Stimulated activated CD8-positive, alpha-beta memory T cell treated with anti-CD3 and anti-CD28 coated beads, Interleukin-12 subunit alpha, Interleukin-12 subunit beta, amount 100 ng/mL, for 4 hours (primary cell): Measurements from ENCODE around the gene MESD.

Experiments used
- DNase-seq: peaks from one replicate; pipeline ENCODE4 v3.0.0-alpha.2; 2020; ENCODE audit warnings: low read depth

MESD gene

DNA sequence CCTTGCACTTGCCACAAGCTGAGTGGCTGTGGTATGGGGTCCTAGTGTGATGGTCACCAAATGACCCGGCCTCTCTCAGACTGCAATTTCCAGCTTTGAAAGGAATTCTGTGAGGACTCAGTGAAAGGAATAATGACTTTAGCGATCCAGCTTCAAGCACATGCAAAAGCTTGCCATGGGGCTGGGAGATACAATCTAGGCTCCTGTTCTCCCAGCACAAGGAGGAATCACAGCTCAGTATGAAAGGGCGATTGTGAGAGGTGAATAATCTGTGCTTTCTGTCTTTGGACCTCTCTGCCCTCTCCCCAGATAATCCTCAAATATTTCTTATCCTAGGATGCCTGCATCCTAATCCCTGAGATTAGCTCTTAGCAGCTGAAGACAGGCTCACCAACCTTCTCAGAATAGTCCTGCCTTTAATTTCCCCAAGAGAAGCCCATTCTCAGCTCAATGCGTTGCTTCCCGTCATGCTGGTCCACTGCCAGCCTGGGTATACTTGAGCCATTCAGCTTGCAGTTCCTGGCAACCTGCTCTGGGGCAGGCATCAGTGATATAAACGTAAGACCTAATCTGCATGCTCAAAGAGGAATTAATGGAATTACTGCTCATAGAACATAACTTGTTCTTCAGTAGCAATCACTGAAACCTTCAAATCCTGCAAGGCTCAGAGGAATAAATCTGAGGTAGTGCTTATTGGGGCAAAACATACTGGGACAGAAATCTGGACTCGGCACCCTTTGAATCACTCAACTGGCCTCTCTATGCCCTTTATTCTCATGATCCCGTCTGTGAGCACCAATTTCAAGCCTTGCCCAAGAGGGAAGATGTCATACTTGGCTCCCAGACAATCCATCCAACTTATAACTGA lies 26.2 kb upstream of the MESD start:
- no peak for DNase-seq

DNA sequence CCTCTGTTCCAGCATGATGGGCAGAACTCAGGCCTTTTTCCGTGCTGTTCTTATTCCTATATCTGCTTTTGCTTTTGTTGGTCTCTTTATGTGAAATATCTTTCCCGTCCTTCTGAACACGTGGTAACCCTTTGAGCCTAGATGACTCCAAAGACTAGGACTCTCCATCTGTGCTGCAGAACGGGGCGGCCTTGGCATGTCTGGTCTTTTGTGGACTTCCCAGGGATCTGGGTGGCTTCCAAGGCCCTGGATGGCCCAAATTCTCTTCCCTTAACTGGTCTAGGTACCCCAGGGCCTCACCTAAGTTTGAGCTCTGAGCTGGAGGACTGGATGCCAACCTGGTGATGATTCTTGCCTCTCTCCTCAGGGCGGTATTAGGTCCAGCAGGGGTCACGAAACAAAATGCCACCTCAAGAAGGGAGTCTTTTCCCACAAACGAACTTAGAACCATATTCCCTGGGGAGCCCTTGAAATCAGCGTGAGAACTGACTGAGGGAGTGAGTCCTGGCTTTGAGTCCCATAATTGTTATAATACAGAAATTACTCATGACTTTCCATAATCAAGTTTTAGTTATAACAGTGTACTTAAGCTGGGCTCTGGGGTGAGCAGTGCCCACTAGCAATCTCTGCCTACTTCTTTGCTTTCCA lies 25.0 kb upstream of the MESD start:
- no peak for DNase-seq

DNA sequence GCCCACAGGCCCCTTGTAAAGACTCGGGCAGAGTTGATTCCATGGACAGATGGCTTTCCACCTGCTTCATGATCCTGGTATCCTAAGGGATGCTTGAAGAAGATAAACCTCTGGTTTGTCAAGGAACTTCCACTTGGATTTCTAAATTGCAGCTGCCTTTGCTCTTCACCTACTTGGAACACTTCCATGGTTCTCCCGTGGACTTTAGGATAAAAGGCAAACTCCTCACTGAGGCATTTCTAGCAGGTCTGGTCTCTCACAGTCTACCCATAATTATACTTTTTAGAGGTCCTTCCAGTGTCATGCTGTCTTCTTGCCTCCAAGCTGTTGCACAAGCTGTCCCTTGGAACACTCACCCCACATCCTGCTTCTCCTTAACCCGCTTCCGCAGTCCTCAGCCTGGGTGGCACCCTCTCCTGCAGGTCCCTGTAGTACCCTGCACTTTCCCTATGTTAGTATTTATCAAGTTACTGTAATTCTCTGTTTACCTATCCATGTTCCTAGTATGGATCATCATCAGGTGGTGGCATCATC lies 23.8 kb upstream of the MESD start:
- no peak for DNase-seq

DNA sequence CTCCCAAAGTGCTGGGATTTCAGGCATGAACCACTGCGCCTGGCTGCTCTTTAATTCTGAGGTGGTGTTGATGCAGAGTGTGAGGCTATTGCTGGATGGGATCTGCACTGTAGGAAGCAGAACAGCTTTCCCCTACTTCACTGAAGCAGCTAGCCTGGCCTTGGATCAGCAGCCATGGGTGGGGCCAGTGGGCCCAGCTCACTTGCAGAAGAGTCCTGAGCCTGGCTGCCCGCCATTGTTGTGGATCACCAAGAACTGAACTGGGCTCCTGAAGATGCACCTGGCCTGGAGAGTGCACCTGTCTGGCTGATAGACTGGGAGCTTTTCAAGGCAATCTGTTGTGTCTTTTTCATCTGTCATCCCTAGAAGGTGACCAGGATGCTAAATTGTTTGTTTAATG lies 23.0 kb upstream of the MESD start:
- no peak for DNase-seq

DNA sequence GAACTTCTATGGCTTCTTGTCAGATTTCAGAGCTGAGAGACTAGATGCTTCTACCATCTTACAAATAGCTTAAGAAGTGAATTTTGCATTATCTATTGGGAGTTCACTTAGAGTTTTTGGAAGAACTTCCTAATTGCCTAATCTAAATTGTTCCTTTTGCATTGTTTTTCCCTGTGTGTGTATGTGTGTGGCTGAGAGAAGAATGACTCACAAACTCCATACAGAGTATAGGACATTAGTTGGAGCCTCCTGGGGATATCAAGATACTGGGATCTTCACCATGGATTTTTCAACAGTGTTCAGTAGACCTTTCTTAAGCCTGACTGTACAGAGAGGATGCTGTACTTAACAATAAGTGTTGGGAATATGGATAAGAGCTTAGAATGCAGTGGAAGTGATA lies 22.0 kb upstream of the MESD start:
- no peak for DNase-seq

DNA sequence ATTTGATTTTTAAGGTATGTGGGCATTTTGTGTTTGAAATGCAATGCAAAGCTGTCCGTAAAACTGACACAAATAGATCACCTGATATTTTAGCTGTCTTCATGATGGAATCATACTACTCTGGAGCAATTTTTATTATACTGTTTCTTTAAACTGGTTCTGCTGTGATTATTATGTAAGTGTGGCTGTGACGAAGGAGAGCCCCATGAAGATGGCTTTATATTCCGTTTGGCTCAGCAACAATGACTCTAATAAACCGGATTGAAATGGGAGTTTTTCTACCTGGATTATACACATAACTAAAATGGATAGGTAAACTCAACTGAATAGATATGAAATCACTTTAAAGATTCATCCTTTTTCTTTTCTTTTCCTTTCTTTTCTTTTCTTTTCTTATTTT lies 20.5 kb upstream of the MESD start:
- no peak for DNase-seq

DNA sequence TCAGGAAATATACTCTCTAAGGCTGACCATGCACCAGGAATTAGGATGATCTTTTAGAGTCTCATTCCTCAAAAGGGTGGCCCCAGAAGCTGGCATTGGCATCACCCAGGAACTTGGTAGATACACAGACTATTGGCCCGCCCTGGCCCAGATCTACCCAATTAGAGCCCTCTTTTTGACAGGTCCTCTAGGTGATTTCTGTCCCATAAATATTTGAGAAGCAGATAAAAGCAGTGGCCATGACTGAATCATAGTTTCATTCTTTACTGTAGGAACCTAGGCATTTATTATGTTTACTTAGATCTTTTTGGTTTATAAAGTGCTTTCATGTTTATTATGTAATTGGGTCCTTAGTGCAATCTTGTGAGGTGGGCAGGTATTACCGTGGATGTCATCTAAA lies 18.7 kb upstream of the MESD start:
- no peak for DNase-seq

DNA sequence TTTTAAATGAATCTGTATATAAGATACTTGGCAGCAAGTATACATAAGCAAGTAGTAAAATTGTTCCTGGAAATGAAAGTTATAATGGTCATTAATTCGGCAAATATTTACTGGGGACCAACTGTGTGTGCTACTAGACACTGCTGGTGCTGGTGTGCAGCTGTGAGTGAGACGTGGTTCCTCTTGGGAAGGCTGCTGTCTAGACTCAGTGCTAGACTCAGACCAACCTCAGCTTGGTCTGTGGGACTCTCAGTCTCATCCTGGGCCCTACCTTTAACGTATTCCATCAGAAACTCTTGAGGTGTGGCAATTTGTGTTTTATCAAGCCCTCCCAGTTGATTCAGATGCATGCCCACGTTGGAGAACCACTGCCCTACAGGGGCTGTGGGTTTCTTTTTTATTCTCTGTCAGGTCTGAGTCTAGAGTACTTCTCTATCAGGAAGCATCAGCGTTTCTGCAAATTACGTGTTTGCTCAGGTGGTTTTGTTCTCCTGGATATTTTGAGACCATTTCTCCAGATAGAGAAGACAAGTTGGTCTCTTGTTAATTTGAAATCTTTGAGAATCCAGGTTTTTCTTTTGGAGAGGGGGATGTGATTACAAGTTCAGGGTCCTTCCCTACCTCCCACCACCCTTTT lies 17.9 kb upstream of the MESD start:
- DNase-seq, result no peak

DNA sequence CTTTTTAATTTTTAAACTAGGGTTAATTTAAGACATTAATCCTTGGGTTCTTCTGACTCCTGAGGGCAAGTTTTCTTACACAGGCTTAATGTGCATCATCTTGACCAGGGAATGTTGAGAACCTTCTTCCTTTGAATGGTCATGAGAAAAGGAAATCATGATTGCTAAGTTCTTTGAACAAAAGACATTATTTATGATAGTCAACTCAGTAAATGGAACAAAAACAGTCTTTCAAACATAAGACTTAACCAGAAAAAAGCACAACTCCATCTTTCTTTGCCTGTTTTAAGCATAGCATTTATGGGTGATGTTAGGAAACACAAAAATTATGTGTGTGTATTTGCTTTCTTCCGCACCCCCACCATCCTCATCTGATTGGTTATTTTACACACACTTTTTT lies 16.5 kb upstream of the MESD start:
- no peak for DNase-seq

DNA sequence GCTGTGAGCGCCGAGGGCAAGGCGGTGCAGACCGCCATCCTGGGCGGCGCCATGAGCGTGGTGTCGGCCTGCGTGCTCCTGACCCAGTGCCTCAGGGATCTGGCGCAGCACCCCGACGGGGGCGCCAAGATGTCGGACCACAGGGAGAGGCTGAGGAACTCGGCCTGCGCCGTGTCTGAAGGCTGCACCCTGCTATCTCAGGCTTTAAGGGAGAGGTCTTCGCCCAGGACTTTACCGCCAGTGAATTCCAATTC lies 13.4 kb upstream of the MESD start:
- DNase-seq, result no peak

DNA sequence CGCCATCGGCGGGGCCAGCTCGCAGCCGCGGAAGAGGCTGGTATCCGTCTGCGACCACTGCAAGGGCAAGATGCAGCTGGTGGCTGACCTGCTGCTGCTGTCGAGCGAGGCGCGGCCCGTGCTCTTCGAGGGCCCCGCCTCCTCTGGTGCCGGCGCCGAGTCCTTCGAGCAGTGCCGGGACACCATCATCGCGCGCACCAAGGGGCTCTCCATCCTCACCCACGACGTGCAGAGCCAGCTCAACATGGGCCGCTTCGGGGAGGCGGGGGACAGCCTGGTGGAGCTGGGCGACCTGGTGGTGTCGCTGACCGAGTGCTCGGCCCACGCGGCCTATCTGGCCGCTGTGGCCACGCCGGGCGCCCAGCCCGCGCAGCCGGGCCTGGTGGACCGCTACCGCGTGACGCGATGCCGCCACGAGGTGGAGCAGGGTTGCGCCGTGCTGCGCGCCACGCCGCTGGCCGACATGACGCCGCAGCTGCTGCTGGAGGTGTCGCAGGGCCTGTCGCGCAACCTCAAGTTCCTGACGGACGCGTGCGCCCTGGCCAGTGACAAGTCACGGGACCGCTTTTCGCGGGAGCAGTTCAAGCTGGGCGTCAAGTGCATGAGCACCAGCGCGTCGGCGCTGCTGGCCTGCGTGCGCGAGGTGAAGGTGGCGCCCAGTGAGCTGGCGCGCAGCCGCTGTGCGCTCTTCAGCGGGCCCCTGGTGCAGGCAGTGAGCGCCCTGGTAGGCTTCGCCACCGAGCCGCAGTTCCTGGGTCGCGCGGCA lies 12.9 kb upstream of the MESD start:
- DNase-seq, result no peak

DNA sequence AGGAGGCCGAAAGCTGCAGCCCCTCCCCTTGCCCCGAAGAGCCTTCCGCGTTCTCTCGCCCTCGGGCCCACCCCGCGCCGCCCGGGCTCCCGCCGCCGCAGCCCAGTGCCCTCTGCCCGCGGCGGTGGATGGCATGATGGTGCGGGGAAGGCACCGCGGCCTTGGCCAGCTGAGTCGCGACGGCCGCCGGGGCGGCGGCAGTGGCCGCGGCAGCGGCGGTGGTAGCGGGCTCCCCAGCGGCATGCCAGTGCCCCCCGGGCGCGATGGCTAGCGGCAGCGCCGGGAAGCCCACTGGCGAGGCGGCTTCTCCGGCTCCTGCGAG lies 12.4 kb upstream of the MESD start:
- no peak for DNase-seq

DNA sequence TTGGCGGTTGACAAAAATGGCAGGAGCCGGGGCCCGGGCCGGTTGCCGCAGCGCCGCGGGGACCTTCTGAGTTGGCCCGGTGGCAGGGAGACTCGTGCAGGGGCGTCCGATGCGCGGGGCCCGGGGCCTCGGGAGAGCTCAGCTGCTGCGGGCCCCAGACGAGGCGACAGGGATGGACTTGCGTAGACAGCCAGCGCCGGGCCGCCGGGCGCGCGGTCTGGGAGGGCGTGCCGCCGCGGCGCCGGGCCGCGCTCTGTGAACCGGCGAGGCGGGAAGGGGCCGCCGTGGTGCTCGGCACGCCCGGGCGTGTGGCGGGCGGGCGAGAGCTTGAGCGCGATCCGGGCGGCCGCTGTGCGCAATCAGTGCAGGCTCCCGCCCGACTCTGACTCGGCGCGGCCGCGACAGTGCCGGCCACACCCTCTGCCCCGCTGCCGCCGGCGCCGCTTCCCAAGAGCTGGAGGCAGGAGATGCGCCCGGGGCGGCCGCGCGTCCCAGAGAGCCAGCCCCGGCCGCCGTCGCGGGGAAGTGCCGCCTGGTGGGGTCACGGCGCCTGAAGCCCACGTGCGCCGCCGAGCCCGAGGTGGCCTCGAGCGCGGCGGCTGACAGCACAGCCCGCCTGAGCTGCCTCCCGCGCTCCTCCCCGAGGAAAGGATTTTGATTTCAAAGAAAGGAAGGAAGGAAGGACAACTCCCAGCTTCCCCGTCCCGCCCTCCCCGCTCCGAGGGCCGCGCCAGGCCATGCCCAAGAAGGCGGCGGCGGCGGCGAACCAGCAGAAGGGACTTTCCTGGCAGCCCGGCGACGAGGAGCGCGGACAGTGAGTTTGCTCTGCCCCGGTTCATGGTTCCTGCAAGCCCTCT lies 11.8 kb upstream of the MESD start:
- DNase-seq, result peak; percentile 45

DNA sequence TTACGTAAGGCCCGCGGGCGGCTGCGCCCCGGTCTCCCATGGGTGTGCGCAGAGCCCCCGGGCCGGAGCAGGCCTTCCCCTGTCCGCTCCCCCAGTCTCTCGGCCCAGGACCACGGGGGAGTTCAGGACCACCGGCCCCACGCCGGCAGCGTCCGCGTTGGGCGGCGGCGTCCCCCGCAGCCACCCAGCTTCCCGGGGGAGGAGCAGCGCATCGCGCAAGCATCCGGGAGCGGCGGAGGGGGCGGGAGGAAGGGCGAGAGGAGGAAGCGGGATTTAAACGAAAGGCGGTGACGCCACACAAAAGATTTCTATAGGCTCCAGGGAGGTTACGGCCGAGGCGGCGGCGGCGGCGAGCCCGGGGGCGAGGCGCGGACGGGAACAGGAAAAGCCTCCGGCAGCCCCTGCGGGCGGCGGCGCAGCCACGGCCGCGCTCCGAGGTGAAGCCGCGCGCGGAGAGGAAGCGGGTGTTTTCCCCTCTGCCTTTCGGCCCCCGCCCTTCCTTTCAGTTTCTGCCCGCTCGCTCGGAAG lies 11.1 kb upstream of the MESD start, which contains the start of gene TLNRD1:
Gene TLNRD1, plus strand, starts transcription at position 300 of the 528 bp plus-strand sequence. CDS start 1,349 bp downstream, outside the sequence.
- peak; percentile 74 for DNase-seq

DNA sequence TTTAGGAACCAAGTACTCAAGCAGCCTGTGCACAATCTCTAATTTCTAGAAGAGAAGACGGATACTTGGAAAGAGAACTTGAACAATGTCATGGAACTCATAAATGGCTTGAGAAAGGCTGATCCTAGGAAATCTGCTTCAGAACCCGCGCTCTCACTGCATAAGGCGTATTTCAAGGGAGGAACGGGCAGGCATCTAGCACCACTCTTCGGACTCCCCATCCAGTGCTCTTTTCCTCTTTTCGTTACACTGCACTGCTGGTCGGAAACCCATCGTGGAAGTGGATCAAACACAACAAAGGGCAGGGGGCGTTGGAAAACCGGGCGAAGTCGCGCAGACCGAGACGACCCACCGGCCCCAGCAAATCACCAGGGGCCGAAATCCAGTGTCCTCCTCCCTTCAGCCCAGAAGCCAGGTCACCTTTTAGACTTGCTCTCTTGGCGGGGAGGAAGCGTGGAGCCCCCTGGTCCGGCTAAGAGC lies 10.6 kb upstream of the MESD start:
- DNase-seq, result no peak

DNA sequence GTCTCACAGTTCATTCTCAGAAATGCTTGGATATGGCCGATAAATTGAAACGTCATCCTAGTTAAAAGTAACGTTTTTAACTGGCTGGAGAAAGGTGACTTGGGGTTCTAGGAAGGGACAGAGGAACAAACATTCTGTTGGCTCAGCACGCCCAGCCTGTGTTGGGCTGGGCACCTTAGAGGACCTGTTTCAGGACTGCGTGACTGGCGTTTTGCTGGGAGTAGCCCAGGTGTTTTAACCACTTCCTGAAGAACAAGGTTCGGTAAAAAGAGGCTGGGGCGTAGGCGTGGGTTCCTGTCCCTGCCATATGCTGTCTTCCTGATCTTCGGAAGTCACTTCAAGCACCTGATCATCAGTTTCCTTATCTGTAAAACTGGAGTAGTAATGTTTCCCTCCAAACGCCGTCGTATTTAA lies 10.0 kb upstream of the MESD start:
- no peak for DNase-seq

DNA sequence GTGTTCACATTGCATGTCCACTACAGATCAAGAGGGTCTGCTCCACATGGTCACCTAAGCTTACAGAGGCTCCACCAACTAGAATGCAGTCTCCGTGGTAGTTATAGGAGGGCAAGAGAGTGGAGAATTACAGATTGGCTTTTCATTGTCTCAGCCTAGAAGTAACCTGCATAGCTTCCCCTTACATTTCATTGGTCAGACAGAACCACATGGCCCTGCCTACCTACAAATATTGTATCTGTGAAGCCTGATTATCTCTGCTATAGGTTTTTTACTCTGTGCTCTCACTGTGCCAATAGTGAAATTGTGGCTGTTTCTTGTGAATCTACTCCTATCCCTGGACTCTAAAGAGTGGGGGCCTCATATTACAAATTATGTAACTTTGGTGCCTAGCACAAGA lies 8.6 kb upstream of the MESD start:
- DNase-seq, result no peak

DNA sequence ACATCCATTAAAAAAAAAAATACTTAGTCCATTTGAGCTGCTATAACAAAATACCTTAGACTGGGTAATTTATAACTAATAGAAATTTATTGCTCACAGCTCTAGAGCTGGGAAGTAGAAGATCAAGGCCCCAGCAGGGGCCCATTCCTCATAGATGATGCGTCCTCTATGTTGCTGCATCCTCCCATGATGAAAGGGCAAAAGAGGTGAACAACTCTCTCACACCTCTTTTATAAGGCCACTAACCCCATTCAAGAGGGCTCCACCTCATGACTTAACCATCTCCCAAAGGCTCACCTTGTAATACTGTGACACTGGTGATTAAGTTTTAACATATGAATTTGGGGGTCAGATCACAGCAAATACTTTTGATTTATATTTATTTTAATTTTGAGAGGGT lies 8.1 kb upstream of the MESD start:
- DNase-seq, result no peak

DNA sequence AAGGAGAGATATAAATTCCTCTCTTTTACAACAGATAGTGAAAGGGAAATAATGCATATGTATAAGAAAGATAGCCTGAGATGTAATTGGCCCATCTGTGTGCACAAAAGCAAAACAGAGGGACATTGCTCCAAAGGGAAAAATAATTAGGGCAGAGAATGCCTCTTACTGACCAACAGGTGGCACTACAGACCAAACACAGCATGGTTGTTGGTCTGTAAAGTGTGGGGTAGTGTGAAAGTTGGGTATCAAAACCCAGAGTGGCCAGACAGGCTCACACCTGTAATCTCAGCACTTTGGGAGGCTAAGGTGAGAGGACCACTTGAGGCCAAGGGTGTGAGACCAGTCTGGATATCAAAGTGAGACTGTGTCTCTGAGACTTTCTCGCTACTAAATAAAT lies 6.6 kb upstream of the MESD start:
- no peak for DNase-seq

DNA sequence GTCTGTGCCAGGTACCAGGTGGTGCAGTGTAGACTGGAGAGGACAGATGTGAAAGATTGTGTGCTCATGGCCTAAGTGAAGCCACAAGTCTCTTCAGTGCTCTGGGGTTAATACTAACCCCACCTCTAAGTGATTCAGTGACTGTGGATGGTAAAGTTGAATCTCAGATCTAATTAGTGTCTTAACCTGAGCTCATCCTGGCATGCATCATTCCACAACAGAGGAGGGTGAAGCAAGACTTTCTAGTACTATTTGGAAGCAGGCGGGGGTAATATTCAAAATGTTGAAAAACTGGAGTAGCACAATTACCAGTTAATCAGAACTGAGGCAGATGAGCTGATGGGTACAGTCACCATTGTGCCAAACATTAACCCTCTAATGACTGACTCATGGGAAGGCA lies 2.8 kb upstream of the MESD start:
- no peak for DNase-seq

DNA sequence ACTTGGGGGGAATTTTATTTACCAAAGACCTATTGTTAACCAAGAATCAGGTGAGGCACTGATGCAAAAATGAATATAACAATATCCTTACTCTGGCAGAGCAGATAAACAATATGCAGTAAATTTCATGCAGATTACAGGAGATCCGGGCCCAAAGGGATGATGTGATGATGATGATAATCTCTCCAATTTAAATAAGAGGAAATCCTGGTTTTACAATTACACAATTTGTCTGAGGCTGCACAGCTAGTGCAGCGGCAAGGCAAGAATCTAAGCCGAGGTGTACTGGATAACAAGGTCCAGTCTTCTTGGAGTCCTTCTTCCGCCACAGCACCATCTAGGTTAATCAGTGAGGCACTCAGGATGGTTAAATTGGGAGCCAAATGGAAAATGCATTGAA lies 2.4 kb upstream of the MESD start:
- DNase-seq, result no peak
